ENCODE results near the gene STT3B.

GRCh38 chr3:31565288-31565687 is 32.6 kb downstream of the STT3B start:
- no peak for TF ChIP-seq CTCF (IDR thresholded peaks at IDR 0.05)
- TF ChIP-seq POLR2A (IDR thresholded peaks at IDR 0.05), result no peak
- no peak for TF ChIP-seq POLR2AphosphoS5 (IDR thresholded peaks at IDR 0.05)
- no peak for TF ChIP-seq EP300 (IDR thresholded peaks at IDR 0.05)
